ENCODE measurements around the gene CAPN5.

GRCh38 chr11:77030834-77031414 lies 35.8 kb upstream of the CAPN5 start:
- TF ChIP-seq CTCF (IDR thresholded peaks at IDR 0.05) (no peak), POLR2AphosphoS5 (IDR thresholded peaks at IDR 0.05; ENCODE audit: insufficient read depth in 1 of 2, low read depth in 1 of 2) (no peak)
